Measurements from ENCODE around the gene AP1S3. TPM values are rescaled to one million over a fixed set of nuclear protein-coding genes. Genes with fewer than 3 reads are reported as not detected.

The AP1S3 gene
- total RNA-seq, 2 donors from 2014 or later = 5.6 to 6.9 TPM

DNA sequence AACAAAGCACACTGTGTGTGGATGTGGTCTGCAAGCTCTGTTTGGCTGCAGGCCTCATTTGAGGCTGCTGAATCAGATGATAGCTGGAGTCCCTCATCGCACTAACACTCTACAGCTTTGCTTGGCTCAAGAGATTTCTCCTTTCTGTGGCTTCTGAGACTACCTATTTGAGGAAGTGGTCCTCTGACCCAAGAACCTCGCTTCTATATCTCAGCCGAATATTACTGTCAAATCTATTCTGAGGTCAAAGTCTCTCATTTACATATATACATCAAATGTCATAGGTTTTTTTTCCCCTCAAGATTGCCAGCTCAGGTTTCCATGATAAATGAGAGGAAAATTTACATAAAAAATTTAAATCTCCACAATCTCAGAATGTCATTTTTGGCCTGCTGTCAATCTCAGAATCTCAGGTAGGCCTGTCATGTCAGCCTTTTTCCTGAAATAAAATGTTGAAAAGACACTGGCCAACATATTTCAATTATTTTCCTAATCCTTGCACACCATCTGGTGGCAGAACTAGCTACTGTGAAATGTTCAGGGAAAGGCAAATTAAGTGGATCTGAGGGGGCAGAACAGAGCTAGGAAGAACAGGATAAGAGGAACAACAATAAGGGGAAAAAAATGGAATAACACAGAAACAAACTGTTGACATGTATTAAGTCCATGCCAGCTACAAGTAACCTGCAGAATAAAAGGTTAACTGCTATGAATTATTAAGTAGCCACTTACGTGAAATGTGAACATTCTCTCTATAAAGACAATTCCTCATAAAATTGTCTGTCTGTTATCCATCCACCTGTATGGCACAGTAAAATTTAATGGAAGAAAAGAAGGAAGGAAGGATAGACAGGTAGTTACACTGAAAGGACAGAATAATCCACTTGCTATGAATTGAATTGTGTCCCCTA, 39.3 kb downstream of the AP1S3 start:
- Mint-ChIP-seq H3K4me1 (peaks cover 11% of the 10 kb centered on the region), H3K9me3 (peaks cover 4% of the 10 kb centered on the region)
- H3K4me1 ChIP-seq (ENCODE audit: control insufficient read depth, insufficient read depth, low read length) = no peaks in the 10 kb centered on the region

DNA sequence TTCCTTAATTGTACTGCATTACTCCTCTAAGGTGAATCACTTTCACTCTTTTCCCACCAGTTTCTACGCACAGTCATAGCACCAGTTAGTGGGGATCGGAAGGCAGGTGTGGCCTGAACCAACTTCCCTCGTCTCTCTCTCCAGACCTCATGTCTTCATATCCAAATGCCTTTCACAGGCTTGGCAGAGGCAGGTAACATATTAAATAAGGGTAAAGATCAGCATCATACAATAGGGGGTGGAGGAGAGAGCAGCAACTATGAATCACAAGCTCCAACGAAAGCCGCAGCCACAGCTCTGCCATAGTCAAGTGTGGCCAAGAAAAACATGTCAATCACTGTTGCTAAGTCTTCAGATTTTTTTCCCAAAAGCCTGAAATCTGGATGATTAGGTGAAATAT, 40.3 kb downstream of the AP1S3 start:
- Histone ChIP-seq H3K9me3 (ENCODE audit: control insufficient read depth, low read length) (peaks cover 10% of the 10 kb centered on the region), H3K4me3 (ENCODE audit: low read length) (no peak overlapping the region), H3K9ac (ENCODE audit: extremely low read depth, low read length, poor library complexity, severe bottlenecking) (no peak overlapping the region), H3K36me3 (ENCODE audit: control insufficient read depth, insufficient read depth, low read length) (no peaks in the 10 kb centered on the region), H3K27ac (ENCODE audit: low read depth, low read length) (no peak overlapping the region), H3K27me3 (ENCODE audit: control insufficient read depth, insufficient read depth, low read length, poor library complexity, severe bottlenecking) (no peaks in the 10 kb centered on the region), H3K4me1 (ENCODE audit: control insufficient read depth, insufficient read depth, low read length) (no peaks in the 10 kb centered on the region)
- no peaks in the 10 kb centered on the region for H3K27me3 Mint-ChIP-seq (ENCODE audit: insufficient read depth)
- H3K4me3 Mint-ChIP-seq = no peak overlapping the region
- 95 to 100% methylated on average over 2 to 5 of the region's 5 CpGs for WGBS, 2 experiments (ENCODE audit: insufficient coverage in 1 of 2, insufficient read length in 1 of 2)
- no peak for DNase-seq
- H3K36me3 Mint-ChIP-seq (ENCODE audit: low read depth) = no peaks in the 10 kb centered on the region
- TF ChIP-seq CTCF (conservative IDR thresholded peaks at IDR 0.05) = no peak
- H3K9me3 Mint-ChIP-seq = peaks cover 9% of the 10 kb centered on the region
- no peak overlapping the region for H3K27ac Mint-ChIP-seq
- peaks cover 11% of the 10 kb centered on the region for H3K4me1 Mint-ChIP-seq

More for the DNA sequence above, 39.3 kb downstream of the AP1S3 start:
- no peak overlapping the region for H3K27ac ChIP-seq (ENCODE audit: low read depth, low read length)
- Mint-ChIP-seq H3K27ac (no peak overlapping the region), H3K36me3 (ENCODE audit: low read depth) (no peaks in the 10 kb centered on the region), H3K27me3 (ENCODE audit: insufficient read depth) (no peaks in the 10 kb centered on the region), H3K4me3 (no peak overlapping the region)
- no peak overlapping the region for H3K9ac ChIP-seq (ENCODE audit: extremely low read depth, low read length, poor library complexity, severe bottlenecking)
- 95 to 97% methylated on average over 3 of the region's 4 CpGs for WGBS, 2 experiments (ENCODE audit: insufficient coverage in 1 of 2, insufficient read length in 1 of 2)
- no peak for DNase-seq
- peak; percentile 70 for TF ChIP-seq CTCF (conservative IDR thresholded peaks at IDR 0.05)
- H3K4me3 ChIP-seq (ENCODE audit: low read length) = no peak overlapping the region
- H3K36me3 ChIP-seq (ENCODE audit: control insufficient read depth, insufficient read depth, low read length) = no peaks in the 10 kb centered on the region
- H3K9me3 ChIP-seq (ENCODE audit: control insufficient read depth, low read length) = peaks cover 3% of the 10 kb centered on the region
- H3K27me3 ChIP-seq (ENCODE audit: control insufficient read depth, insufficient read depth, low read length, poor library complexity, severe bottlenecking) = no peaks in the 10 kb centered on the region

DNA sequence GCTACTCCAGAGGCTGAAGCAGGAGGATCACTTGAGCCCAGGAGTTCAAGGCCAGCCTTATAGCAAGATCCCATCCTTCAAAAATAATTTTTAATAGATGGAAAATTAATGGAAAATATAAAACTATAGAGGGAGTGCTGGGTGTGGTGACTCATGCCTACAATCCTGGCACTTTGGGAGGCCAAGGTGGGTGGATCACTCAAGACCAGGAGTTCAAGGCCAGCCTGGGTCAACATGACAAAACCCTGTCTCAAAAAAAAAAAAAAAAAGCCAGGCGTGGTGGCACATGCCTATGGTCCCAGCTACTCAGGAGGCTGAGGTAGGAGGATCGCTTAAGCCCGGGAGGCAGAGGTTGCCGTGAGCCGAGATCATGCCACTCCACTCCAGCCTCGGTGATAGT, 48.0 kb downstream of the AP1S3 start:
- H3K9me3 Mint-ChIP-seq = peaks cover 9% of the 10 kb centered on the region
- Histone ChIP-seq H3K27ac (ENCODE audit: low read depth, low read length) (no peak overlapping the region), H3K27me3 (ENCODE audit: control insufficient read depth, insufficient read depth, low read length, poor library complexity, severe bottlenecking) (no peaks in the 10 kb centered on the region), H3K4me3 (ENCODE audit: low read length) (no peak overlapping the region), H3K9ac (ENCODE audit: extremely low read depth, low read length, poor library complexity, severe bottlenecking) (no peak overlapping the region), H3K4me1 (ENCODE audit: control insufficient read depth, insufficient read depth, low read length) (no peaks in the 10 kb centered on the region), H3K9me3 (ENCODE audit: control insufficient read depth, low read length) (peaks cover 10% of the 10 kb centered on the region), H3K36me3 (ENCODE audit: control insufficient read depth, insufficient read depth, low read length) (no peaks in the 10 kb centered on the region)
- WGBS, 2 experiments (ENCODE audit: insufficient coverage in 1 of 2, insufficient read length in 1 of 2) = 80 to 96% methylated on average over 1 to 6 of the region's 6 CpGs
- H3K36me3 Mint-ChIP-seq (ENCODE audit: low read depth) = no peaks in the 10 kb centered on the region
- no peak overlapping the region for H3K4me3 Mint-ChIP-seq
- DNase-seq = no peak
- no peak for TF ChIP-seq CTCF (conservative IDR thresholded peaks at IDR 0.05)
- peaks cover 1% of the 10 kb centered on the region for H3K4me1 Mint-ChIP-seq
- no peak overlapping the region for H3K27ac Mint-ChIP-seq
- H3K27me3 Mint-ChIP-seq (ENCODE audit: insufficient read depth) = no peaks in the 10 kb centered on the region

All from endodermal cell (in vitro differentiated cells).